ENCODE data around the gene PKDREJ. TPM values are rescaled to one million over a fixed set of nuclear protein-coding genes. Genes with fewer than 3 reads are reported as not detected.

The PKDREJ gene
- polyA plus RNA-seq, 1 of the 3 experiments (the other 2 are of a cell fraction), result not detected

DNA sequence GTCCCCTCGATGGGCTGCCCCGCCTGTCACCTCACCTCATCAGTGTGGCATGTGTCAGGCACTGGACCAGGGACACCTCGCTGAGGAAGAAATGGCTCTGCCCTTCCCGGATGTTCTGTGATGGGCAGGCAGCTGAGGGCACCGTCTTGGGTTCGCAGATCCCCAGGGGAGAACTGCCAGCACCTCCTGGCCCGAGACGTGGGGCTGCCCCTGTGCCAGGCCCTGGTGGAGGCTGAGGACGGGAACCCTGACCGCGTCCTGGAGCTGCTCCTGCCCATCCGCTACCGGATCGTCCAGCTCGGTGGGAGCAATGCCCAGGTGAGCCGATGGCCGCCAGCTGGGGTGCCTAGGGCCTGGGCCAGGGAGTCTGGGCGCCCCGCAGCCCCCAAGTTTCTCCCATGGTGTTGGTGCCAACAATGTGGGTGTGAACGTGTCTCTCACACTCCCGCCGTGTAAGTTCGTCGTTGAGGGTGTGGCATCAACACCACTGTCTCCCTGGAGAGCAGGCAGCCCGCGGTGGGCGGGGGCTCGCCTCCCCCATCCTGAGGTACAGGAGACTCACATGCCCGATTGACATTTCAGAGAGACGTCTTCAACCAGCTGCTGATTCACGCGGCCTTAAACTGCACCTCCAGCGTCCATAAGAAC lies 26.2 kb upstream of the PKDREJ start (continued):
- TF ChIP-seq SMC3 (IDR thresholded peaks at IDR 0.05; ENCODE audit: low read depth, low read length) (no peak), JUND (IDR thresholded peaks at IDR 0.05) (no peak), TEAD4 (IDR thresholded peaks at IDR 0.05; ENCODE audit: borderline replicate concordance, insufficient read depth) (no peak), FOXJ3 (CRISPR knock-in tag; IDR thresholded peaks at IDR 0.05) (no peak)
- TF ChIP-seq, protein P1, sequence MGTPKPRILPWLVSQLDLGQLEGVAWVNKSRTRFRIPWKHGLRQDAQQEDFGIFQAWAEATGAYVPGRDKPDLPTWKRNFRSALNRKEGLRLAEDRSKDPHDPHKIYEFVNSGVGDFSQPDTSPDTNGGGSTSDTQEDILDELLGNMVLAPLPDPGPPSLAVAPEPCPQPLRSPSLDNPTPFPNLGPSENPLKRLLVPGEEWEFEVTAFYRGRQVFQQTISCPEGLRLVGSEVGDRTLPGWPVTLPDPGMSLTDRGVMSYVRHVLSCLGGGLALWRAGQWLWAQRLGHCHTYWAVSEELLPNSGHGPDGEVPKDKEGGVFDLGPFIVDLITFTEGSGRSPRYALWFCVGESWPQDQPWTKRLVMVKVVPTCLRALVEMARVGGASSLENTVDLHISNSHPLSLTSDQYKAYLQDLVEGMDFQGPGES (IDR thresholded peaks at IDR 0.05; ENCODE audit: low read depth, low read length), result no peak

DNA sequence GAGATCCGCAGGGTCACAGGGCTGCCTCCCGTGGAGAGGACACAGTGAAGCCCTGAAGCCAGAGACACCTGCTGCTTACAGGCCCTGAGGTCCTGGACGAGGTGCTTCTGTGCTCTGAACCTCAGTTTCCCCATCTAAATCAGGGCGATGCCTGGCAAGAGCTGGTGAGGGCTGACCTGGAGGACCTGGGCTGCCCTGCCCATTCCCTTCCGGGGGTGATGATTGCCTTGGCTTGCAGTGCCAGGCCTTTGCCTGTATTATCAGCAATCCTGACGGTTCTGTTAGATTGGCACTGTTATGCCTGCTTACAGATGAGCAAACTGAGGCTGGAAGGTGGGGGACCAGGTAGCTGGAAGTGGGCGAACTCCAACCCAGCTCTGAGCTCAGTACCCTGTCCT lies 25.7 kb upstream of the PKDREJ start:
- Histone ChIP-seq H3F3A (replicated peaks; ENCODE audit: insufficient read depth) (no peaks in the 10 kb centered on the region), H3K9me3 (no peaks in the 10 kb centered on the region), H3K4me3 (ENCODE audit: low read depth in 2 of 2, low read length in 1 of 2) (no peak overlapping the region), H3K9ac (no peak overlapping the region), H3K9me2 (no peaks in the 10 kb centered on the region), H3K27me3 (ENCODE audit: insufficient read depth) (no peaks in the 10 kb centered on the region), H3K4me1 (ENCODE audit: control insufficient read depth in 1 of 2, insufficient read depth in 2 of 2, low read depth in 1 of 2, low read length in 1 of 2) (no peaks in the 10 kb centered on the region), H3K4me2 (no peak overlapping the region), H3K36me3 (replicated peaks in 1 of 2; ENCODE audit: control insufficient read depth in 1 of 2, insufficient read depth in 2 of 2, low read length in 1 of 2) (peaks cover 9 to 34% of the 10 kb centered on the region in 2 experiments), H4K20me1 (ENCODE audit: insufficient read depth) (no peaks in the 10 kb centered on the region), H2AFZ (ENCODE audit: low read depth) (no peak overlapping the region), H3K79me2 (ENCODE audit: insufficient read depth) (no peaks in the 10 kb centered on the region), H3K27ac (ENCODE audit: low read depth in 2 of 2, low read length in 1 of 2) (no peak overlapping the region)
- TF ChIP-seq FOXJ3 (CRISPR knock-in tag; IDR thresholded peaks at IDR 0.05) (no peak), NFIC (IDR thresholded peaks at IDR 0.05; ENCODE audit: borderline replicate concordance) (no peak), POLR2AphosphoS5 (IDR thresholded peaks at IDR 0.05; ENCODE audit: low read depth, low read length) (no peak), ELF1 (IDR thresholded peaks at IDR 0.05) (no peak), CHD2 (IDR thresholded peaks at IDR 0.05; ENCODE audit: low read length, partially characterized antibody) (no peak), GABPA (IDR thresholded peaks at IDR 0.05; ENCODE audit: low read depth) (no peak), RAD21 (IDR thresholded peaks at IDR 0.05; ENCODE audit: low read length) (no peak), SMC3 (IDR thresholded peaks at IDR 0.05; ENCODE audit: low read depth, low read length) (no peak), EP300 (IDR thresholded peaks at IDR 0.05; ENCODE audit: borderline replicate concordance in 1 of 2, low read depth in 1 of 2, low read length in 1 of 2) (no peak)
- TF ChIP-seq, protein P2, sequence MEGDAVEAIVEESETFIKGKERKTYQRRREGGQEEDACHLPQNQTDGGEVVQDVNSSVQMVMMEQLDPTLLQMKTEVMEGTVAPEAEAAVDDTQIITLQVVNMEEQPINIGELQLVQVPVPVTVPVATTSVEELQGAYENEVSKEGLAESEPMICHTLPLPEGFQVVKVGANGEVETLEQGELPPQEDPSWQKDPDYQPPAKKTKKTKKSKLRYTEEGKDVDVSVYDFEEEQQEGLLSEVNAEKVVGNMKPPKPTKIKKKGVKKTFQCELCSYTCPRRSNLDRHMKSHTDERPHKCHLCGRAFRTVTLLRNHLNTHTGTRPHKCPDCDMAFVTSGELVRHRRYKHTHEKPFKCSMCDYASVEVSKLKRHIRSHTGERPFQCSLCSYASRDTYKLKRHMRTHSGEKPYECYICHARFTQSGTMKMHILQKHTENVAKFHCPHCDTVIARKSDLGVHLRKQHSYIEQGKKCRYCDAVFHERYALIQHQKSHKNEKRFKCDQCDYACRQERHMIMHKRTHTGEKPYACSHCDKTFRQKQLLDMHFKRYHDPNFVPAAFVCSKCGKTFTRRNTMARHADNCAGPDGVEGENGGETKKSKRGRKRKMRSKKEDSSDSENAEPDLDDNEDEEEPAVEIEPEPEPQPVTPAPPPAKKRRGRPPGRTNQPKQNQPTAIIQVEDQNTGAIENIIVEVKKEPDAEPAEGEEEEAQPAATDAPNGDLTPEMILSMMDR (IDR thresholded peaks at IDR 0.05), result no peak
- TF ChIP-seq, protein P3, sequence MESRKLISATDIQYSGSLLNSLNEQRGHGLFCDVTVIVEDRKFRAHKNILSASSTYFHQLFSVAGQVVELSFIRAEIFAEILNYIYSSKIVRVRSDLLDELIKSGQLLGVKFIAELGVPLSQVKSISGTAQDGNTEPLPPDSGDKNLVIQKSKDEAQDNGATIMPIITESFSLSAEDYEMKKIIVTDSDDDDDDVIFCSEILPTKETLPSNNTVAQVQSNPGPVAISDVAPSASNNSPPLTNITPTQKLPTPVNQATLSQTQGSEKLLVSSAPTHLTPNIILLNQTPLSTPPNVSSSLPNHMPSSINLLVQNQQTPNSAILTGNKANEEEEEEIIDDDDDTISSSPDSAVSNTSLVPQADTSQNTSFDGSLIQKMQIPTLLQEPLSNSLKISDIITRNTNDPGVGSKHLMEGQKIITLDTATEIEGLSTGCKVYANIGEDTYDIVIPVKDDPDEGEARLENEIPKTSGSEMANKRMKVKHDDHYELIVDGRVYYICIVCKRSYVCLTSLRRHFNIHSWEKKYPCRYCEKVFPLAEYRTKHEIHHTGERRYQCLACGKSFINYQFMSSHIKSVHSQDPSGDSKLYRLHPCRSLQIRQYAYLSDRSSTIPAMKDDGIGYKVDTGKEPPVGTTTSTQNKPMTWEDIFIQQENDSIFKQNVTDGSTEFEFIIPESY (IDR thresholded peaks at IDR 0.05; ENCODE audit: borderline replicate concordance, low read depth), result no peak
- TF ChIP-seq, protein P4, sequence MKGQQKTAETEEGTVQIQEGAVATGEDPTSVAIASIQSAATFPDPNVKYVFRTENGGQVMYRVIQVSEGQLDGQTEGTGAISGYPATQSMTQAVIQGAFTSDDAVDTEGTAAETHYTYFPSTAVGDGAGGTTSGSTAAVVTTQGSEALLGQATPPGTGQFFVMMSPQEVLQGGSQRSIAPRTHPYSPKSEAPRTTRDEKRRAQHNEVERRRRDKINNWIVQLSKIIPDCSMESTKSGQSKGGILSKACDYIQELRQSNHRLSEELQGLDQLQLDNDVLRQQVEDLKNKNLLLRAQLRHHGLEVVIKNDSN (IDR thresholded peaks at IDR 0.05; ENCODE audit: borderline replicate concordance, low read depth), result no peak
- CTCF ChIA-PET, result no interaction called here
- DNase-seq, result no peak
- POLR2A ChIA-PET, result no interaction called here
- 100% methylated on average over 1 of the region's 7 CpGs for WGBS (ENCODE audit: low lambda C conversion rate)
